GM18951 (cell line): ENCODE measurements around the gene ZSCAN12.
"Not testable (repeated sequence)": the region's sequence is repeated elsewhere in the genome, so short reads cannot be mapped to it uniquely, and the experiment has no call there.

ENCODE experiments used
- POLR2A ChIP-seq: IDR thresholded peaks from 4 replicates; pipeline ENCODE4 v1.6.1; 2011; ENCODE audit warnings: mild to moderate bottlenecking; ENCODE audit not compliant: insufficient read length, insufficient read depth; ENCODE audit errors: extremely low read depth
- in situ Hi-C: fragments of 300-500 bp; cut with MboI; formaldehyde crosslinking; loops from one replicate; pipeline ENCODE4 v1.12.0; 2022; ENCODE audit warnings: low sequenced_read_pairs, mixed read lengths, inconsistent platforms; ENCODE audit not compliant: unreplicated experiment

The ZSCAN12 gene

GRCh38 chr6:28377879-28378278, 21.7 kb downstream of the ZSCAN12 start:
- TF ChIP-seq POLR2A, result no peak
- in situ Hi-C loops, result no loop called here

- no peak for TF ChIP-seq POLR2A
Measured at GRCh38 chr6:28373925-28374324, 25.6 kb downstream of the ZSCAN12 start.

GRCh38 chr6:28371706-28372451, 27.7 kb downstream of the ZSCAN12 start:
- in situ Hi-C loops, result no loop called here
- TF ChIP-seq POLR2A, result no peak

More at GRCh38 chr6:28373925-28374324, 25.6 kb downstream of the ZSCAN12 start:
- in situ Hi-C loops, result no loop called here

GRCh38 chr6:28371280-28371679, 28.3 kb downstream of the ZSCAN12 start:
- TF ChIP-seq POLR2A, result no peak
- in situ Hi-C loops, result no loop called here

GRCh38 chr6:28370440-28370839, 29.1 kb downstream of the ZSCAN12 start:
- TF ChIP-seq POLR2A, result no peak
- in situ Hi-C loops, result no loop called here

GRCh38 chr6:28369463-28369862, 30.1 kb downstream of the ZSCAN12 start:
- in situ Hi-C loops, result no loop called here
- TF ChIP-seq POLR2A, result no peak

GRCh38 chr6:28368522-28368921, 31.0 kb downstream of the ZSCAN12 start:
- no peak for TF ChIP-seq POLR2A
- in situ Hi-C loops, result no loop called here

- in situ Hi-C loops, result not testable (repeated sequence)
Measured at GRCh38 chr6:28365590-28365989, 34.0 kb downstream of the ZSCAN12 start.

- in situ Hi-C loops, result no loop called here
- TF ChIP-seq POLR2A, result no peak
Measured at GRCh38 chr6:28360961-28361360, 38.6 kb downstream of the ZSCAN12 start.

- in situ Hi-C loops, result loop anchor here (10.0 kb wide), 1 partner anchor 225 kb away; no protein-coding TSS in a partner anchor
Measured at GRCh38 chr6:28359562-28359961, 40.0 kb downstream of the ZSCAN12 start.

GRCh38 chr6:28357036-28357435, 42.5 kb downstream of the ZSCAN12 start:
- in situ Hi-C loops, result loop anchor here (10.0 kb wide), 1 partner anchor 222 kb away; no protein-coding TSS in a partner anchor
- TF ChIP-seq POLR2A, result no peak

GRCh38 chr6:28356666-28357020, 42.9 kb downstream of the ZSCAN12 start:
- in situ Hi-C loops, result loop anchor here (10.0 kb wide), 1 partner anchor 222 kb away; no protein-coding TSS in a partner anchor
- TF ChIP-seq POLR2A, result no peak

- TF ChIP-seq POLR2A, result peak; percentile 24
- in situ Hi-C loops, result loop anchor here (10.0 kb wide), 1 partner anchor 221 kb away; no protein-coding TSS in a partner anchor
Measured at GRCh38 chr6:28355743-28356665, 43.5 kb downstream of the ZSCAN12 start.
